GM08714 (cell line): ENCODE measurements around the gene MYOZ2.

ENCODE experiments used
- H3K4me3 ChIP-seq: fragments of 200-500 bp; sonication (Bioruptor generic); 2 replicates; pipeline ENCODE4 v1.5.1; 2014; ENCODE audit warnings: mild to moderate bottlenecking, low read length, inconsistent platforms
- ZNF274 ChIP-seq: IDR thresholded peaks from 2 replicates; pipeline ENCODE4 v1.6.1; 2012; ENCODE audit warnings: mild to moderate bottlenecking, low read depth, low read length

MYOZ2 gene

DNA sequence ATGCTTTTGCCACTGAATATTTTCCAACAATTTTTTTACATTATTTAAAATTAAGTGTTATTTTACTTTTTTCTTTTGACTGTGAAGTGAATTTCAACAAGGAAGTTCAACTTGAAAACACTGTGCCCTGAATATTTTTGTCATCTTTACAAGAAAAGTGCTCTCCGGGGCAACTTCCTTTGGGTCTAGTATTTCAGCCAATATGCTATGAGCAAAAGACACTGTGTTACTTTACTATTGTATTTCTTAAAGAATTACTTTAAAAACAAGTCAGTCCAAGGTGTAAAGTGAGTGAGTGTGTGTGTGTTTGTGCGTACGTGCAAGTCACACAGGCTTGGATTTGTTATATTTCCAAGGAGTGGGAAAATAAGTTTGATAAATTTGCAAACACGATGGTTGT, 69.3 kb downstream of the MYOZ2 start:
- no peak for TF ChIP-seq ZNF274
- no peak overlapping the region for H3K4me3 ChIP-seq

DNA sequence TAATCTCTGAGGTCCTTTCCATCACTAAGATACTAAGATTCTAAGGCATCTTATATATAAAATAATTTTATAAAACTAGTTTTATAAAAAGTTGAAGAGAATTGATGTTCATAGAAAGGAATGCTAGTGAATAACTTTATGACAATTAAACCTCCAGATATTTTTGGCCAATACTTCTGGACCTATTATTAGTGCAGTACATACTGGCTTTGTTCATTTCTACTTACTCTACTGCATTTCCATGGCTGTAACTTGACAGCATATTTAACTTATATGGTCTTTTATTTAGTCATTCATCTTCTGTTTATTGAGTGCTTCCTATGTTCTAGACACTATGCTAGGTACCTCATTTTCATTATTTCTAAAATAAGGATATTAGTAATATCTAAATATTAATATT, 70.1 kb downstream of the MYOZ2 start:
- TF ChIP-seq ZNF274: no peak
- no peak overlapping the region for H3K4me3 ChIP-seq

DNA sequence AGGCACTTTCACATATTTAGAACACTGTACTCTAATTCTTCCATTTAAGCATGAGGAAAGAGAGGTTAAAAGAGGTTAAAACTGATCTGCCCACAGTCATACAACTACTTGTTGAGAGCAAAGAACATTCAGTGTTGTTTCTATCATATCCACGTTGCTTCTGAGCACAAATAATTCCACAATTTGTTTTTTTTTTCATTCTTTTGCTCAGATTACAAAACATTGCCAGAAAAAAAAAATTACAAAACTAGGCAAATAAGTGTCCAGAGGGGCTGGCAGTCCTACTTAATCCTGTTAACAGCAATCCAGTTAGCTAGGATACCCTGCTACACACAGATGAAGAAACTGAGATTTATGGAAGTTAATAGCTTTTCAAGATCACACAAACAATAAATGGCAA, 70.5 kb downstream of the MYOZ2 start:
- no peak overlapping the region for H3K4me3 ChIP-seq
- TF ChIP-seq ZNF274: no peak

DNA sequence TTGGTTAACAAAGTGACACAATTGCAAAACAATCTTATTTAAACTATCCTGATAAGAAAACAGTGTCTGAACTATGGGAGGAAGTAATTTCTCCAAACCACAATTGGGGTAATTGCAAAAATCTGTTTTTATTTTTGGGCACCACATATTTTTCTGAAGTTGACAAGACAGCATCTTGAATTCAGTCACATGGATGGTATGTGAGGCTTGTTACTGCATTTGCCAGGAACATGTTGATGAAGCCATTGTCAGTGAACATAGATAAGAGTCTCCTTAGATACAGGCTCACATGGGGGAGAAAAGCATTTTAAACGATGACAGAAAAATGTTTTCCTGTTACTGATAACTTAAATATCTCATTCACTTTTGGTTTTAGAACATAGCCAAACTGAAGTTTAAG, 71.4 kb downstream of the MYOZ2 start:
- no peak overlapping the region for H3K4me3 ChIP-seq
- no peak for TF ChIP-seq ZNF274

DNA sequence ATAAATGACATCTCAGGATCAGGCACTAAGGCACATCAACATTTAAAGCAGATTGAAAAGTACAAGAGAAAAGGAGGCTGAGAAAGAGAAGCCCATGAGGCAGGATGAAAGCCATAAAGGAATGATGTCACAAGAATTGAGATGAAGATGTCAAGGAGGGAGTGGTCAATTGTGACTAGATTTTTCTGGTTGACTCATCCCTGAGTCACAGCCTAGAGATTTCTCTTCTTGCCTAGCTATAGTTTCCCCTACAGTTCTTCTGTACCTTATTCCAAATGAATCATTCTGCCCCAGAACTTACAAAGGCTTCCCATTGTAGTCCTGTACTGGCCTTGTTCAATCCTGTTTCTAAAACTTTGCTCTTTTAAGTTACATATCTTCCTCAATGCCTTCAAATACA, 73.4 kb downstream of the MYOZ2 start:
- no peak for TF ChIP-seq ZNF274
- no peak overlapping the region for H3K4me3 ChIP-seq

DNA sequence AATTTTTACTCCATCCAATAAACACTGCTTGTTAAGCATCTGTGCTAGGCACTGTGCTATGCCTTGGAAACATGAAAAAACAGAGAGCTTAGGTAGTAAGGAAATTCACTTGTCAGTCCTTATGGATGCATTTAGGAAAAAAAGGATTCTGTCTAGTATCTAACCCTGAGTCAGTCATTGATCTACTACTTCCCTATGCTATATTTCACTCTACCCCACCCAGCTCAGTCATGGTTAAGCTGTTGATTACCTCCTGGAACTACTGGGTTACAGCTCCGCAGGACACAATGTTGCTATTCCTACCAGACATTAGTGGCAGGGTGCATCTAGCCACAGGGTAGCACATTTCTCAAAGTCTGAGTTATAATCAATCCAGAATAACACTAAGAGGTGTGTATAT, 74.0 kb downstream of the MYOZ2 start:
- TF ChIP-seq ZNF274: no peak
- no peak overlapping the region for H3K4me3 ChIP-seq

DNA sequence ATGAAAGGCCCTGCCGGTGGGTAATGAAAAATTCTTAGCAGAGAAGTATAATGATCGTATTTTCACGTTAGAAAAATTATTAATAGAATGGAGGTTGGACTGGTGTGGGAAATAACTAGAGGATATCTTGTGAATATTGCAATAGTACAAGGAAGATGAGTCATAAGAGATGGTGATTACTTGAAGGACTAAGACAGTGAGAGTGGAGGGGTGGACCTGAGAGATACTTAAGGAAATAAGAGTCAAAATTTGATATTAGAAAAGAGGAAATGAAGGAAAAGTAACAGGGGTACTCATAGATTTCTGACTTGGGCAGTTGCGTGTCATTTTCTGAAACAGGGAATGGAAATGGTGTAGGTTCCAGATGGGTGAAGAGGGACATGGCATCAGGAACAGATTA, 75.1 kb downstream of the MYOZ2 start:
- no peak for TF ChIP-seq ZNF274
- no peak overlapping the region for H3K4me3 ChIP-seq

DNA sequence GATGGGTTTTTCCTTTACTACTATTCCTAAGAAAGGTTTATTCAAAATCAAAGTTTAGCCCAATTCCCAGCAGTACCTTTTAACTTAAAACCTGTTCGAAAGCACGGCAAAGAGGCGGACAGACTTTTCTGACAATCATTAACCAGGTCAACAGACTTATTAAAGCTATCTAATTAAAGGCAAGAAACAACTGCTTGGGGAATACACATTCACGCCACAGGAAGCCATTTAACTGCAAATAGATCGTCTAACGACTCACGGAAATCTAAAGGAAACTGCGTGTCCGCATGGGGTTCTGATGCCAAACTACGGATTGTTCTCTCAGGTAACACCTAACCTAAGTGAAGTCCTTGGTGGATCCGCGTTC, 76.2 kb downstream of the MYOZ2 start:
- H3K4me3 ChIP-seq: peak overlapping the region; percentile 59
- no peak for TF ChIP-seq ZNF274

DNA sequence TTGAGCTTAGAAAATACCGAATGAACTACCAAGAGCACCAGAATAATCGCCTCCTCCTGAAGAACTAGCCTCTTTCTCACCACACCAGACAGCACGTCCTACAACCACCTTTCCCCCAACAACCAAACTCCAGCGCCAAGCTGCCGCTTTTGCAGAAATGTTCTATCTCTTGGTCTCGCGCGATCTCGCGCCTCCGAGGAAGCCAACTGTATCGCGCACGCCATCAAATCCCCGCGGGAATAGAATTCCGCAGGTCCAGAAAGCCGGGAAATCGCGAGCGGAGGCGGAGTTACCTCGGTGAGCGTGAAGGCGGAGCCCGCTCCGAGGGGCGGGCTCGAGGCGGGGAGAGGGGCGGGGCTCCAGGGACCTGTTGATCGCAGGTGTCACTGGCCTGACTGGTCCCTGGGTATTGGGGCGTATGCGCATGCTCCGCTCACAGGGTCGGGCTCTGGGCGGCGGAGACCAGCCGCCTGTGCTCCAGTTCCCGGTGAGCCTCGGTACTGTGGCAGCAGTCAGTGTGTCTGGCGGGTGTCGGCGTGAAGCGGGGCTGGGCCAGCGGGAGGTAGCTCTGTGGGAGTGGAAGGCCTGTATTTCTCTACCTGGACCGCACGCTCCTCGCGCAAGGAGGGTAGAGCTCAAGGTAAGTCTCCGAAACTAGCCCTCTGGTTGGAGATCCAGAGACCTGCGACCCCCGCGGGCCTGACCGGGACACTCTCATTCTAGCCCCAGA, 76.8 kb downstream of the MYOZ2 start, which contains the start of gene USP53:
TSS of gene USP53 (plus strand) at position 480 of the 730 bp plus-strand sequence. CDS start 27,047 bp downstream, outside the sequence.
- H3K4me3 ChIP-seq: peak within 1 kb of the TSS; percentile 59
- TF ChIP-seq ZNF274: no peak

DNA sequence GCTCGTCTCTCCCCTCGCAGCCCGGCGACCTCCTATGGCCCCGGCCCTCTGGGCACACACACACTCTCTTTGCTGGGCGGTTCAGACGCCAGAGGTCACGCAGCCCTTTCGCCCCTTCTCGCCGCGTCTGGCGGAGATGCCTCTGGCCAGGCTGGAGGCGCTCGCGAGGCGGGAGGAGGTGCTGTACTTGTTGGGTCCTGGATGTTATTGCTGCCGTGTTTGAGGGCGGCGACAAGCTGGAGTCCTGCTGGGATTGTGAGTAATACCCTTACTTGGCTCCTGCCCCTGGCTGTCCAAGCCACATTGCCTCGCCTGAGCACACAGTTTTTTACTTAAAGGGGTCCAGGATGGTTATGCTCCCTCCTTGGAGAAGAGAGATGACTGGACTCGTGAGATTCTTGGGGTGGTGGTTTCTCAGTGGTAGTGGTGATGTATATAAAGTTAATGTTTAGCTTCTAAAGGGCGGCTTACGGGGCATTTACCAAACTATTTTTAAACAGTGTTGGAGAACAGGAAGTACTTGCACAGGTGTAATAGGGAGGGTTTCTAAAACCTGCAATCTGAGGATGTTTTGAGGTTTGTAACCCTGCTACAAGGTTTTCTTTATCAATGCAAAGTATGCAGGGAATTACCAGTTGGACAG, 77.5 kb downstream of the MYOZ2 start:
- no peak for TF ChIP-seq ZNF274
- H3K4me3 ChIP-seq: peak overlapping the region; percentile 59

DNA sequence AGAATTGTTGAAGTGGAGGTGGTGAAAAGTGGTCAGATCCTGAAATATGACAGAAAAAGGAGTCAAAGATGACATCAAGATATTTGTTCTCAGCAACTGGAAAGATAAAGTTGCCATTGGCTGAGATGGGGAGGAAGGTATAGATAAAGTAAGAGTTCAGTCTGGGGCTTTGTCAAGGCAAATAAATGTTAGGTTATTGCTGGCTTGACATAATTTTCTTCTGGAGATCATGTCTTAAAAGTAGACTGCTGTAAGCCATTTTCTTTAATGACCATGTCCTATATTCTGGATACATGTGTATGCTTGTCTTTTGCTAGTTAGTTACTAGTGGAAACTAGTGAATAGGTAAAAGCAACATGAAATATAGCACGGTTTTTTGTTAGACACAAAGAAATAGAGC, 82.5 kb downstream of the MYOZ2 start:
- no peak overlapping the region for H3K4me3 ChIP-seq
- TF ChIP-seq ZNF274: no peak

DNA sequence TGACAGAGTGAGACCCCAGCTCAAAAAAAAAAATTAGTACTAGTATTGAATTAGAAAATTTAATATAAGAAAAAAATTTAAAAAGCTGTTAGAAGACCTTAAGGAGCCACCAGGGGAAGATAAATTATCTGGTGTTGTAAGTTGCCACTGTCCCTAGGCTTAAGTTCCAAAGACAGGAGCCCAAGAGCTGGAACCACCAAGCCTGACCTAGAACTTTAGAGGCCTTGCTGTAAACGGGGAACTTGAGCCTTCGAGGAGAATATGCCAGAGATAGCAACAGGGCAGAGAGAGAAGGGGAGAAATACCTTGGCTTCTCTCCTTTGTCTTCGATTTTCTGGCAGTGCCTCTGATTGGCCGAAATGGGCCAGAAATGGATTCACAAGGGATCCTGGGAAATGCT, 85.8 kb downstream of the MYOZ2 start:
- H3K4me3 ChIP-seq: no peak overlapping the region
- no peak for TF ChIP-seq ZNF274

DNA sequence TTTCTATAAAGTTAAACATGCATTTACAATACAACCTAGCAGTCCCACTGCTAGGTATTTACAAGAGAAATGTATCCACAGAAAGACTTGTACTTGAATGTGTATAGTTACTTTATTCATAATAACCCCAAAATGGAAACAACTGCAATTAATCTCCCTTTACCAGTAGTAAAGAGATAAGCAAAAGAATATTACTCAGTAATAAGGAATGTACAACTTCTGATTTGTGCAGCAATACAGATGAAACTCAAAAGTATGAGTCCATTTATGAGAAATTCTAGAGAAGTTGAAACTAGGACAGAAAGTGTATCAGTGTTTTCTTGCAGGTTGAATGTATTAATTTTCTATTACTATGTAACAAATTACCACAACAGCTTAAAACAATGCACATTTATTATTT, 92.1 kb downstream of the MYOZ2 start:
- TF ChIP-seq ZNF274: no peak
- no peak overlapping the region for H3K4me3 ChIP-seq

DNA sequence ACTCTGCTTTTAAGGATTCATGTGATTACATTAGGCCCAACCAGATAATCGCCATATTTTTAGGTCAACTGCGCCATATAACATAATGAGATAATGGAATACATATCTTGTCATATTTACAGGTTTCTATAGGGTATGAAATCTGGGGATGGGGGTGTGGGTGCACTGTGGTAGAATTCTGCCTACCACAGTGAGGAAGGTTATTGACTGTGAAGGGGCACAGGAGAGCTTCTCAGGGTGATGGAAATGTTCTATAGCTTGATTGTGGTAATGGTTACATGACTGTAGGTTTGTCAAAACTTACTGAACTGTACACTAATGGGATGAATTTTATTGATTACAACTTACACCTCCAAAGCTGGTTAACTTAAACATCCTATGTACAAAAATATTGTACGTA, 92.8 kb downstream of the MYOZ2 start:
- H3K4me3 ChIP-seq: no peak overlapping the region
- no peak for TF ChIP-seq ZNF274

DNA sequence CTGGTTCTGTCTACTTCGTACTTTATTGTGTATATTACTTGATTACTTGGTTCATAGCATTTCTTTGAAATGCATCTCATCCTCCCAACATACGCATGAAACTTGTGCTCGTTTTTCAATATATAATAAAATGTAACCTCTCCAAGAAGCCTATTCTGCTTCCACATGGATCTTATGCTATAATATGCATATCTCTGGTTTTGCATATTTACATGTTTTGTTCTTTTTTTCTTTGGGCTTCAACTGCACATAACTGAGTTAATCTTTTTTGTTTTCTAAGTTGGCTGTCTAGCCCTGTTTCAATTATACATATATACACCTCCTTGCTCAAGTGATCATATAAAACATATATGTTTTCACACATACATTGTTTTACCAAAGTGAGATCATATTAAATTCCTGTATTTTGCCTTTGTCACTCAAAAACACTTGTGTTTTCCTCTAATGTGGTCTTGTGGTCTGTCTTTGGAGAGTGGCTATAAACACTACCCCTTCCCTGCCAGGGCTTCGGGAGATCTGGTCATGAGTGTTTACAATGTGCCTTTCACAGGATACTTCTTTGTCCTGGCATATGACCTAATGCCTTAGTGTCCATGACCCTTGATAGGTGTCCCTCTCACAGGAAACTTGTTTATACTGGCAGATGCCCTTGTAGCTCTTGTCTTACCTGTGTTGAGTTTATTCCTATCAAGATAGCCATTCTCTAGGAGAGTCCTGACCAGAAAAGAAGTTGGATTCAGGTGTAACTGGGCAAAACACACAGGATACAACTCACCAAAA, 94.5 kb downstream of the MYOZ2 start:
- no peak for TF ChIP-seq ZNF274
- H3K4me3 ChIP-seq: no peak overlapping the region
